Peyer's patch (tissue), 4 donors: ENCODE results near the gene OR2D3. TPM values are rescaled to one million over a fixed set of nuclear protein-coding genes. Genes with fewer than 3 reads are reported as not detected.
"Not testable (repeated sequence)": the region's sequence is repeated elsewhere in the genome, so short reads cannot be mapped to it uniquely, and the experiment has no call there.

Experiments
- DNase-seq, 3 donors: peaks; one replicate each; pipeline ENCODE4 v3.0.0-alpha.2; 2017 to 2019
- H3K27ac ChIP-seq, 4 donors: fragments of 200-600 bp; sonication (generic); one replicate each; pipeline ENCODE4 v1.5.1; 2016 to 2019
- H3K27me3 ChIP-seq, 2 donors: fragments of 200-600 bp; sonication (generic); one replicate each; pipeline ENCODE4 v1.5.1; 2019
- H3K36me3 ChIP-seq, 3 donors: fragments of 200-600 bp; sonication (generic); one replicate each; pipeline ENCODE4 v1.5.1; 2016 to 2019
- H3K4me1 ChIP-seq, 4 donors: fragments of 200-600 bp; sonication (generic); one replicate each; pipeline ENCODE4 v1.5.1; 2016 to 2019
- H3K4me3 ChIP-seq, 4 donors: fragments of 200-600 bp; sonication (generic); 1 replicate in 3 of 4; 2 replicates in 1 of 4; pipeline ENCODE4 v1.5.1; 2016 to 2019; ENCODE audit warnings: mild to moderate bottlenecking in 1 of 4
- H3K9me3 ChIP-seq, 4 donors: fragments of 200-600 bp; sonication (generic); one replicate each; pipeline ENCODE4 v1.5.1; 2016 to 2019; ENCODE audit warnings: mild to moderate bottlenecking in 1 of 4
- CTCF ChIP-seq, 6 experiments: fragments of 450-650 bp in 4 of 6; fragments of 200-600 bp in 2 of 6; sonication (generic) in 1 of 6; IDR thresholded peaks; one replicate each; pipeline ENCODE4 v1.5.1; 2017 to 2019; ENCODE audit warnings: antibody characterized with exemption in 6 of 6, mild to moderate bottlenecking in 3 of 6, moderate library complexity in 1 of 6
- POLR2A ChIP-seq, 2 donors: fragments of 450-650 bp; IDR thresholded peaks; one replicate each; pipeline ENCODE4 v1.5.1; 2017; ENCODE audit warnings: antibody characterized with exemption in 2 of 2, mild to moderate bottlenecking in 2 of 2, moderate library complexity in 2 of 2
- total RNA-seq, 4 donors: library from RNA; depleted of rRNA; stranded (reverse); fragments of >200 nt; gene quantifications; one replicate each; pipeline ENCODE4 v1.1.0, GENCODE V29; 2016

OR2D3 gene
- total RNA-seq, 4 donors from 2014 or later, result not detected

- Histone ChIP-seq H3K4me1 (peaks cover 0 to 6% (median 2%) of the 10 kb centered on the region in 4 donors), H3K9me3 (no peaks in the 10 kb centered on the region), H3K27me3 (no peaks in the 10 kb centered on the region), H3K27ac (no peak overlapping the region), H3K4me3 (no peak overlapping the region), H3K36me3 (no peaks in the 10 kb centered on the region)
- TF ChIP-seq CTCF (IDR thresholded peaks at IDR 0.05) (no peak), POLR2A (IDR thresholded peaks at IDR 0.05) (no peak)
- DNase-seq, result no peak
These were observed 11.3 kb downstream of the OR2D3 start for GRCh38 chr11:6932145-6932544.

GRCh38 chr11:6941970-6942369, 21.2 kb downstream of the OR2D3 start:
- H3K36me3 ChIP-seq, result no peaks in the 10 kb centered on the region
- no peaks in the 10 kb centered on the region for H3K27me3 ChIP-seq
- no peak for TF ChIP-seq CTCF (IDR thresholded peaks at IDR 0.05)
- TF ChIP-seq POLR2A (IDR thresholded peaks at IDR 0.05), result no peak
- no peaks in the 10 kb centered on the region for H3K9me3 ChIP-seq
- H3K4me3 ChIP-seq, result no peak overlapping the region
- no peak for DNase-seq
- no peaks in the 10 kb centered on the region for H3K4me1 ChIP-seq
- no peak overlapping the region for H3K27ac ChIP-seq

- no peak for DNase-seq
- no peaks in the 10 kb centered on the region for H3K36me3 ChIP-seq
- no peak overlapping the region for H3K27ac ChIP-seq
- H3K9me3 ChIP-seq, result no peaks in the 10 kb centered on the region
- H3K4me1 ChIP-seq, result no peaks in the 10 kb centered on the region
- TF ChIP-seq CTCF (IDR thresholded peaks at IDR 0.05), result no peak
- no peak for TF ChIP-seq POLR2A (IDR thresholded peaks at IDR 0.05)
- H3K4me3 ChIP-seq, result no peak overlapping the region
- no peaks in the 10 kb centered on the region for H3K27me3 ChIP-seq
These were observed 22.3 kb downstream of the OR2D3 start for GRCh38 chr11:6943131-6943530.

GRCh38 chr11:6954248-6954647, 33.4 kb downstream of the OR2D3 start:
- H3K4me1 ChIP-seq, H3K36me3 ChIP-seq, H3K27me3 ChIP-seq, H3K27ac ChIP-seq, DNase-seq, H3K9me3 ChIP-seq, H3K4me3 ChIP-seq: not testable (repeated sequence)

GRCh38 chr11:6962141-6962540, 41.3 kb downstream of the OR2D3 start:
- DNase-seq, result no peak
- Histone ChIP-seq H3K9me3 (peaks cover 0 to 5% (median 0%) of the 10 kb centered on the region in 4 donors), H3K36me3 (no peaks in the 10 kb centered on the region), H3K4me3 (no peak overlapping the region), H3K27me3 (no peaks in the 10 kb centered on the region), H3K4me1 (no peaks in the 10 kb centered on the region), H3K27ac (no peak overlapping the region)
- no peak for TF ChIP-seq CTCF (IDR thresholded peaks at IDR 0.05)
- no peak for TF ChIP-seq POLR2A (IDR thresholded peaks at IDR 0.05)

- Histone ChIP-seq H3K27me3 (no peaks in the 10 kb centered on the region), H3K27ac (no peak overlapping the region), H3K9me3 (peaks cover 0 to 5% (median 0%) of the 10 kb centered on the region in 4 donors), H3K36me3 (no peaks in the 10 kb centered on the region), H3K4me1 (no peaks in the 10 kb centered on the region), H3K4me3 (no peak overlapping the region)
- DNase-seq, result no peak
- TF ChIP-seq CTCF (IDR thresholded peaks at IDR 0.05) (no peak), POLR2A (IDR thresholded peaks at IDR 0.05) (no peak)
These were observed 41.9 kb downstream of the OR2D3 start for GRCh38 chr11:6962673-6963072.
